ENCODE data around the gene CEBPZOS. TPM values are rescaled to one million over a fixed set of nuclear protein-coding genes. Genes with fewer than 3 reads are reported as not detected.

CEBPZOS gene
- total RNA-seq, 1 experiment from 2014 or later = 1.5 TPM

- H3K79me1 ChIP-seq (ENCODE audit: insufficient read depth, low read depth, low read length, poor library complexity, severe bottlenecking) = peaks cover 3% of the 10 kb centered on the region
Measured at GRCh38 chr2:37154785-37155184, 41.5 kb upstream of the CEBPZOS start.

More at GRCh38 chr2:37154785-37155184, 41.5 kb upstream of the CEBPZOS start:
- TF ChIP-seq CTCF (conservative IDR thresholded peaks at IDR 0.05) = no peak
- no peak overlapping the region for H2BK20ac ChIP-seq (ENCODE audit: low read depth, low read length, poor library complexity, severe bottlenecking)
- H2BK120ac ChIP-seq (ENCODE audit: low read depth, low read length, poor library complexity, severe bottlenecking) = no peak overlapping the region
- no peak overlapping the region for H4K91ac ChIP-seq (ENCODE audit: insufficient read length, low read depth, low read length)
- H3K4me1 Mint-ChIP-seq = peaks cover 41 to 52% of the 10 kb centered on the region in 2 experiments
- no peaks in the 10 kb centered on the region for H3K4me1 ChIP-seq (ENCODE audit: insufficient read depth, low read length)
- H3K9me3 Mint-ChIP-seq = no peaks in the 10 kb centered on the region
- no peak overlapping the region for H2BK15ac ChIP-seq (ENCODE audit: low read depth, low read length)
- H3K4me2 ChIP-seq (ENCODE audit: insufficient read depth, insufficient read length, low read length) = no peak overlapping the region
- no peak overlapping the region for H3K14ac ChIP-seq (ENCODE audit: insufficient read depth, low read length)
- no peak overlapping the region for H3K27ac ChIP-seq (ENCODE audit: insufficient read length, low read depth, low read length)
- H3K4me3 Mint-ChIP-seq = no peak overlapping the region
- H3K36me3 Mint-ChIP-seq (ENCODE audit: insufficient read depth in 1 of 3, low read depth in 3 of 3) = peaks cover 10 to 26% (median 22%) of the 10 kb centered on the region in 3 experiments
- no peak overlapping the region for H4K5ac ChIP-seq (ENCODE audit: insufficient read length, low read depth, low read length)
- no peak overlapping the region for H3K56ac ChIP-seq (ENCODE audit: insufficient read length, low read depth, low read length)
- no peak overlapping the region for H3K18ac ChIP-seq (ENCODE audit: insufficient read length, low read depth, low read length)
- no peak overlapping the region for H2BK12ac ChIP-seq (ENCODE audit: insufficient read length, low read depth, low read length)
- H4K20me1 ChIP-seq (ENCODE audit: control insufficient read depth, insufficient read depth, insufficient read length) = no peaks in the 10 kb centered on the region
- no peak overlapping the region for H2AK5ac ChIP-seq (ENCODE audit: insufficient read length, low read length)
- H3K79me2 ChIP-seq (ENCODE audit: insufficient read depth, low read length) = no peaks in the 10 kb centered on the region; the same call in 1 of the 2 replicates
- no peaks in the 10 kb centered on the region for H3K27me3 ChIP-seq (ENCODE audit: insufficient read depth, low read length)
- H2BK5ac ChIP-seq (ENCODE audit: insufficient read length, low read length) = no peak overlapping the region
- peaks cover 4% of the 10 kb centered on the region; the same call in 1 of the 2 replicates for H3K27me3 Mint-ChIP-seq (ENCODE audit: low read depth)
- no peaks in the 10 kb centered on the region for H3K9me3 ChIP-seq (ENCODE audit: control insufficient read depth, low read depth, low read length)
- WGBS (ENCODE audit: extremely low coverage, insufficient read length, low lambda C conversion rate) = no CpG with 5 or more reads among the region's 4 CpGs
- no peak overlapping the region for H3T11ph ChIP-seq (ENCODE audit: low read length)
- H4K8ac ChIP-seq (replicated peaks; ENCODE audit: insufficient read length, low read depth, low read length) = no peak overlapping the region
- no peak overlapping the region for H2AFZ ChIP-seq (ENCODE audit: low read length)
- H3K27ac Mint-ChIP-seq = 0 out of 7 replicates have a peak overlapping the region, but pooled peaks of 1 of the 3 experiments have one; percentile 2
- no peak for DNase-seq
- no peak overlapping the region for H3K9ac ChIP-seq (ENCODE audit: extremely low read depth, insufficient read length, low read length)
- no peak overlapping the region for H3K4ac ChIP-seq (ENCODE audit: low read depth, low read length)
- no peak overlapping the region for H3K23ac ChIP-seq (ENCODE audit: insufficient read length, low read depth, low read length)
- peaks cover 9% of the 10 kb centered on the region for H3K23me2 ChIP-seq (ENCODE audit: insufficient read length, low read depth, low read length, poor library complexity, severe bottlenecking)
